Measurements from ENCODE around the gene TMEM35B.
"Not testable (repeated sequence)": the region's sequence is repeated elsewhere in the genome, so short reads cannot be mapped to it uniquely, and the experiment has no call there.

The TMEM35B gene

GRCh38 chr1:34965597-34965996 is 19.6 kb downstream of the TMEM35B start:
- TF ChIP-seq CTCF (IDR thresholded peaks at IDR 0.05; ENCODE audit: low read depth, low read length, poor library complexity, severe bottlenecking): no peak
- no peak for TF ChIP-seq EZH2phosphoT487 (IDR thresholded peaks at IDR 0.05; ENCODE audit: borderline replicate concordance, low read length)
- Histone ChIP-seq H4K20me1 (ENCODE audit: control insufficient read depth, insufficient read depth, low read depth, low read length) (no peaks in the 10 kb centered on the region), H3K4me3 (ENCODE audit: low read length) (no peak overlapping the region)

DNA sequence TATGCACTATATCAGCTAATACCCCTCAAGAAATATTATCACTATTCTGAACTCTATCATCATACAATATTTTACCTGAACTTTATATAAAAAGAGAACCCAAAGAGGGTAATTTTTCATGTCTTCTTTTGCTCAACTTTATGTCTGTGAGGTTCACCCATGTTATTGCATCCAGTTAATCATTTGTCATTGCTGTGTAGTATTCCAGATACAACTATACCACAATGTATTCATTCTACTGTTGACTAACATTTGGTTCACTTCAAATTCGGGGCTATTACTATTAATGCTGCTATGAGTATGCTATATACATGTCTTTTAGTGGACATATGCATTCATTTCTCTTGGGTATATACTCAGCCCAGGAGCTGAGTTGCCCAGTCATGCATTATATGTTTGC is 34.7 kb downstream of the TMEM35B start:
- no peak overlapping the region for H3K4me2 ChIP-seq (ENCODE audit: low read length)
- no peaks in the 10 kb centered on the region for H3K36me3 ChIP-seq (ENCODE audit: control insufficient read depth, low read length)
- H3K9me2 ChIP-seq (replicated peaks; ENCODE audit: control insufficient read depth, low read length): no peaks in the 10 kb centered on the region
- peaks cover 5% of the 10 kb centered on the region for H3K27me3 ChIP-seq (ENCODE audit: control insufficient read depth, low read length)
- no peak overlapping the region for H3K27ac ChIP-seq (ENCODE audit: low read depth, low read length)
- no peak overlapping the region for H3K4me3 ChIP-seq (ENCODE audit: low read length)
- H3F3A ChIP-seq (ENCODE audit: control insufficient read depth, insufficient read depth): no peaks in the 10 kb centered on the region
- no peaks in the 10 kb centered on the region for H3K4me1 ChIP-seq (ENCODE audit: control insufficient read depth, low read length)
- H3K79me2 ChIP-seq (ENCODE audit: control insufficient read depth, low read length): no peaks in the 10 kb centered on the region
- TF ChIP-seq CTCF (IDR thresholded peaks at IDR 0.05; ENCODE audit: low read depth, low read length, poor library complexity, severe bottlenecking): no peak
- TF ChIP-seq EZH2phosphoT487 (IDR thresholded peaks at IDR 0.05; ENCODE audit: borderline replicate concordance, low read length): no peak
- no peaks in the 10 kb centered on the region for H3K9me3 ChIP-seq (ENCODE audit: control insufficient read depth, insufficient read depth, low read length)
- no peaks in the 10 kb centered on the region for H4K20me1 ChIP-seq (ENCODE audit: control insufficient read depth, insufficient read depth, low read depth, low read length)

More at GRCh38 chr1:34965597-34965996, 19.6 kb downstream of the TMEM35B start:
- Histone ChIP-seq H3K9me2 (replicated peaks; ENCODE audit: control insufficient read depth, low read length) (no peaks in the 10 kb centered on the region), H3K79me2 (ENCODE audit: control insufficient read depth, low read length) (no peaks in the 10 kb centered on the region), H3K27ac (ENCODE audit: low read depth, low read length) (no peak overlapping the region), H3K27me3 (ENCODE audit: control insufficient read depth, low read length) (peaks cover 11% of the 10 kb centered on the region), H3K4me2 (ENCODE audit: low read length) (no peak overlapping the region), H3K4me1 (ENCODE audit: control insufficient read depth, low read length) (no peaks in the 10 kb centered on the region), H3F3A (ENCODE audit: control insufficient read depth, insufficient read depth) (no peaks in the 10 kb centered on the region), H3K9me3 (ENCODE audit: control insufficient read depth, insufficient read depth, low read length) (no peaks in the 10 kb centered on the region), H3K36me3 (ENCODE audit: control insufficient read depth, low read length) (no peaks in the 10 kb centered on the region)

DNA sequence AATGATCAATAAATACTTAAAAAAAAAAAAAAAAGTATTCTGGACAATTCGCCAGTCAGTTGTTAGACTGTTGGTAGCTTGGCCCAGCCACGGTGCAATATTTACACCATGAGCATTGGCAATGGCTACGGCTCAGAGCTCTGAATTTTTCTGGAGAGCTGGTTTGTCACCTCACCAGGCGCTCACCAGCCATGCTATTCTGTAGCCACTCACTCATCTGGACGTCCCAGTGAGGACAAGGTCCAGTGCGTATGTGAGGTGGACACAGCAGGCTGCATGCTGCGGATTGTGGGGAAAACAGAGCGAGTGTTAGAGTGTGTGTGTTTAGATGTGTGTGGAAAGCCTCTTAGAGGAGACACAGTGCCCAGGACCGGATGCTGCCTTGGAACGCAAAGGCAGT is 36.4 kb downstream of the TMEM35B start:
- H3K36me3 ChIP-seq (ENCODE audit: control insufficient read depth, low read length); H3K4me2 ChIP-seq (ENCODE audit: low read length); H3K27me3 ChIP-seq (ENCODE audit: control insufficient read depth, low read length); H3K79me2 ChIP-seq (ENCODE audit: control insufficient read depth, low read length); H3K4me1 ChIP-seq (ENCODE audit: control insufficient read depth, low read length); H3F3A ChIP-seq (ENCODE audit: control insufficient read depth, insufficient read depth); H3K9me3 ChIP-seq (ENCODE audit: control insufficient read depth, insufficient read depth, low read length); H3K4me3 ChIP-seq (ENCODE audit: low read length); H4K20me1 ChIP-seq (ENCODE audit: control insufficient read depth, insufficient read depth, low read depth, low read length); H3K9me2 ChIP-seq (replicated peaks; ENCODE audit: control insufficient read depth, low read length); H3K27ac ChIP-seq (ENCODE audit: low read depth, low read length): not testable (repeated sequence)

- not testable (repeated sequence) for H3K79me2 ChIP-seq (ENCODE audit: control insufficient read depth, low read length); H4K20me1 ChIP-seq (ENCODE audit: control insufficient read depth, insufficient read depth, low read depth, low read length); H3K4me1 ChIP-seq (ENCODE audit: control insufficient read depth, low read length); H3K4me3 ChIP-seq (ENCODE audit: low read length); H3F3A ChIP-seq (ENCODE audit: control insufficient read depth, insufficient read depth); H3K9me2 ChIP-seq (replicated peaks; ENCODE audit: control insufficient read depth, low read length); H3K4me2 ChIP-seq (ENCODE audit: low read length); H3K27ac ChIP-seq (ENCODE audit: low read depth, low read length); H3K36me3 ChIP-seq (ENCODE audit: control insufficient read depth, low read length); H3K9me3 ChIP-seq (ENCODE audit: control insufficient read depth, insufficient read depth, low read length)
- peaks cover 10% of the 10 kb centered on the region for H3K27me3 ChIP-seq (ENCODE audit: control insufficient read depth, low read length)
Observed at GRCh38 chr1:34947641-34948314, 37.4 kb downstream of the TMEM35B start.
